Endometrial microvascular endothelial cells (primary cell): ENCODE data around the gene OR4S1. TPM values are rescaled to one million over a fixed set of nuclear protein-coding genes. Genes with fewer than 3 reads are reported as not detected.
"Not testable (repeated sequence)": the region's sequence is repeated elsewhere in the genome, so short reads cannot be mapped to it uniquely, and the experiment has no call there.

Experiments used
- in situ Hi-C: cut with HindIII; loops from 2 replicates; pipeline ENCODE4 v1.10.0; 2017; ENCODE audit warnings: low sequenced_read_pairs, low pct_unique_long_range_greater_than_20kb; ENCODE audit errors: inconsistent ontology term
- total RNA-seq: library from RNA; depleted of rRNA; stranded (reverse); fragments of >200 nt; gene quantifications from one replicate; pipeline ENCODE4 v1.2.3, GENCODE V29; 2015; ENCODE audit errors: inconsistent ontology term

OR4S1 gene, protein sequence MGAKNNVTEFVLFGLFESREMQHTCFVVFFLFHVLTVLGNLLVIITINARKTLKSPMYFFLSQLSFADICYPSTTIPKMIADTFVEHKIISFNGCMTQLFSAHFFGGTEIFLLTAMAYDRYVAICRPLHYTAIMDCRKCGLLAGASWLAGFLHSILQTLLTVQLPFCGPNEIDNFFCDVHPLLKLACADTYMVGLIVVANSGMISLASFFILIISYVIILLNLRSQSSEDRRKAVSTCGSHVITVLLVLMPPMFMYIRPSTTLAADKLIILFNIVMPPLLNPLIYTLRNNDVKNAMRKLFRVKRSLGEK
- total RNA-seq, result not detected

DNA sequence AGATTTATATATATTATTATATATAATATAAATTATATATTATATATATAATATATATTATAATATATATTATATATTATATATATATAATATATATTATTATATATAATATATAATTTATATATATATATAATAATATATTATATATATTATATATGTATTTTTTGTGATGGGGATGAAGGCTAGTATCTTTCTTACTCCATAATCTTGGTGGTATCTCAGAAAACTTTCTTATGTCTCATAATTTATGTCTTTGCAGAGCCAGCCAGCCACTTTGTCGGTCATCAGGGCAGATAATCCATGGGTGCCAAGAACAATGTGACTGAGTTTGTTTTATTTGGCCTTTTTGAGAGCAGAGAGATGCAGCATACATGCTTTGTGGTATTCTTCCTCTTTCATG lies at the start of gene OR4S1:
Gene OR4S1 (plus strand): TSS at position 301 of the 400 bp plus-strand sequence. CDS start 0 bp downstream, at position 301.
- in situ Hi-C loops, result no loop called here

DNA sequence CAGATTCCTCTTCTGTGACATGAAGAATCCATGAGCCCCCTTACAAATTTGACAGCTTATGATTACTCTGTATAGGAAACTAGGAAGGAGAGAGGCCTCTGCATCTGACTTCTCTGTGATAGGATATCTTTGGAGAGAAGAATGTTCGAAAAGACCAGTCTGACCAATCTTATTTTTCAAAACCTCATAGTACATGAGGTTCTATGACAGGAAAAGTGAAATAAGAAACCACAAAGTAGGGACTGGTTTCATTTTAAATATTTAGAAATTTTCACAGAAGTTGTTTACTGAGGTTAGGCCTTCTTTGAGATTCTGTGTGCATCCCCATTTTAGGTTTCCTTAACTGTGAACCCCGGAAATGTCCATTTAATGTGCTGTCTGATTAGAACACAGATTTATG lies 44.4 kb upstream of the OR4S1 start:
- in situ Hi-C loops, result no loop called here

DNA sequence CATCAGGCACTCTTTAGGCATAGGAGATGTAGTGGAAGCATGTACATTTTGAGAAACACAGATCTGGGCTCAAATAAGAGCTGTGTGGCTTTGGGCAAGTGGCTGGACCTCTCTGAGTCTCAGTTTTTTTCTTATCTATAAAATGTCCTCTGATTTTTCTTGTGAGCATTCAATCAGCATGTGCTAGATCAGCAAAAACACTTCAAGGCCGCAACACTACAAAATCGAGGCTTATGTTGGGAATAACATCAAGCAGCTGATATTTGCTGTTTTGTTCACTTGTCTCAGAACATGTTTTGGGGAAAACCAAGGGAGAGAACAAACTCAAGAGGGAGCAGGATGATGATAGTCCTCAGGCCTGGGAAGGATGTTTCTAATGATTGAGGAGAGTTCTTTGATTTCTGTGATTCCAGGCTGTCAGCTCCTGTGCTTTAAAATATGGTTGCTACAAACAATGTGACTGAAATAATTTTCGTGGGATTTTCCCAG lies 42.6 kb upstream of the OR4S1 start, which contains the start of gene OR4X1:
Gene OR4X1 (plus strand): TSS at position 439 of the 489 bp plus-strand sequence. CDS start 0 bp downstream, at position 439.
- in situ Hi-C loops, result no loop called here

DNA sequence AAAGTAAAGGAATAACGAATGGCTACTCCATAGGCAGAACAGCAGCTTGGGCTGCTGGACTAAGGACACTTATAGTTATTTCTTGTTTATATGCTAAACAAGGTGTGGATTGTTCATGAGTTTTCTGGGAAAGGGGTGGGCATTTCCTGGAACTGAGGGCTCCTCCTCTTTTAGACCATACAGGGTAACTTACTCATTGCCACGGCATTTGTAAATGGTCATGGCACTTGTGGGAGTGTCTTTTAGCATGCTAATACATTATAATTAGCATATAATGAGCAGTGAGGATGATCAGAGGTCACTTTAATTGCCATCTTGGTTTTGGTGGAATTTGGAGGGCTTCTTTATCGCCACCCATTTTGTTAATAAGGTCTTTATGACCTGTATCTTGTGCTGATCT lies 35.4 kb upstream of the OR4S1 start:
- in situ Hi-C loops, result no loop called here

DNA sequence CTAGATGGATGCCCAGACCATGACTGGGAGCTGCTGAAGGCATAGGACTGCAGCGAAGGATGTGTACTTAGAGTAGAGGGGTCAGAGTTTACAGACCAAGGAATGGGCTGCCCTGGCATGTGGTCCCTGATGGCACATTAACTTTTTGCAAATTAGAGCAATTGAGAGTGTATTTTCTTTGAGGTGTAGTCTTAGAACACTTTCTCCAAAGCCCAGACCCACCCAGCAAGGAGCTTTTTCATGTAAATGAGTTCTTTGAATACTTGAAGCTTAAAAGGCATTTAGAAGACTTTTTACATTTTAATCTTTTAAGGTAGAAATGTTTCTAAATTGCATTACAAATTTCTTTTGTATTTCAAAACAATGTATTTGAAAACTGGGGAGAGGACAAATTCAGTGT lies 33.4 kb upstream of the OR4S1 start:
- in situ Hi-C loops, result no loop called here

DNA sequence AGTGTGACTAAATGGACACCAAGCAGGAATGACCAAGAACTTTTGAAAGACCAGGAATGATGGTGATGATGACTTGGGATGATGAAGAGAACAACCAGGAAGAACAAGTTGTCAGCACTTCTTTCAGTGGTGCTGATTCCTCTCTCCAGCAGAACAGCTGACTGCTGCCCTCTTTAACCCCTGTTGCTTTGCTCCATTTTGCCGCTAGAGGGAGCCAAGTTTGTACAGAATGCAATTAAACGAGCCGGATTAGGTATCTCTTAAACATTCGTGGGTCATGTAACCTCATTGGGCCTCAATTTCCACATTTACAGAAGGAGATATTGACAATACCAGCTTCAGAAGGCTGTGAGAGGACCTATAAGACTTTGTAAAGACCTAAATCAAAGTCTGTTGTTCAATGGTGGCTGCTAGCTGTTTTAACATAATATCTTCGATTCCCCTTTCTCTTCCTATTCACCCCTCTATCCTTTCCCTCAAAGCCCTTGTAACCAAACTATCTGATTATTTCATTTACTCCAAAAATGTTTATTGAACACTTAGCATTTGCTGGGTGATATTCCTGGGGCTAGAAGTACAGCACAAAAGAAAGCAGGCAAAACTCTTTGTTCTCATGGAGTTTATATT lies 1.9 kb downstream of the OR4S1 start:
- in situ Hi-C loops, result no loop called here

DNA sequence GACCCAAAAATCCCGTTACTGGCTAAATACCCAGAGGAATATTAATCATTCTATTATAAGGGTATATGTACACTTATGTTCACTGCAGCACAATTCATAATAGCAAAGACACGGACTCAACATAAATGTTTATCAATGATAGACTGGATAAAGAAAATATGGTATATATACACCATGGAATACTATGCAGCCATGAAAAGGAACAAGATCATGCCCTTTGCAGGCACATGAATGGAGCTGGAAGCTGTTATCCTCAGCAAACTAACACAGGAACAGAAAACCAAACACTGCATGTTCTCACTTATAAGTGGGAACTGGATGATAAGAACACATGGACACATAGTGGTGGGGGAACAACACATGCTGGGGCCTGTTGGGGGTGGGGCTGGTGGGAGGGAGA lies 7.6 kb downstream of the OR4S1 start:
- in situ Hi-C loops, result not testable (repeated sequence)

DNA sequence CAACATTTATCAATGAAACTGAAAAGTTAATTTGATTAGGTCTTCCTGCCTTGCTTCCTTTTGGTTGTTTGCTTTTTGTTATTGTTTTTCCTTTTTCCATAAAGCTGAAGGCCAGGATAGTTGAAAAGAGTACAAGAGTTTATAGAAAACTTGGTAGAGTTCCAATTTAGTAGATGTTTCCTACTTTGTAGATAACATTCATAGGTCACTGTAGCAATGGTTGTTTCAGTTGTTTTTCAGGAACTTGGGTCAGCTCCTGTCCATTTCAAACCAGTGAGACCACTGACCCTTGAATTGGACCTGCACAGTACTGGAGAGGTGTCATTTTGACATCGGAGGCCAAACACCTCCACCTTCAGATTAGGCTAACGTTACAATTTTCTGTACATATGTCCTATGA lies 13.8 kb downstream of the OR4S1 start:
- in situ Hi-C loops, result not testable (repeated sequence)

DNA sequence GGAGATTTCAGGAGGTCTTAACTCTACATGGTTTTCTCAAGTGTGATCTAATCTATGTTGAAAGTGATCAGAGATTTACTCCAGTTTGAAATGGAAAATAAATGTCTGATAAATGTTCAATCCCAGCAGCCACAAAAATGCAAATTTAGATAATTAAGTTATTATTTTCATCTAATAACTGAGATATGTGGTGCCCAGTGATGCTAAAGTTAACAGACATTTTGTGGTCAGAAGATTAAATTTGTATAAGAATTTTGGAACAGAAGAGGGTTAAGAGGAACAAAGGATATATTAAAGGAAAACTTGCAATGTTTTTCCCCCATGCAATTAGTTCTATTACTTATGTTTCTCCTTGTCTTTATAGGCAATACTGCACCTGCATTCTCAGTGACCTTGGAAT lies 18.6 kb downstream of the OR4S1 start, which contains the start of gene OR4C3:
Gene OR4C3 (plus strand): TSS at position 301 of the 400 bp plus-strand sequence. CDS start 102 bp downstream, outside the sequence.
- in situ Hi-C loops, result not testable (repeated sequence)

DNA sequence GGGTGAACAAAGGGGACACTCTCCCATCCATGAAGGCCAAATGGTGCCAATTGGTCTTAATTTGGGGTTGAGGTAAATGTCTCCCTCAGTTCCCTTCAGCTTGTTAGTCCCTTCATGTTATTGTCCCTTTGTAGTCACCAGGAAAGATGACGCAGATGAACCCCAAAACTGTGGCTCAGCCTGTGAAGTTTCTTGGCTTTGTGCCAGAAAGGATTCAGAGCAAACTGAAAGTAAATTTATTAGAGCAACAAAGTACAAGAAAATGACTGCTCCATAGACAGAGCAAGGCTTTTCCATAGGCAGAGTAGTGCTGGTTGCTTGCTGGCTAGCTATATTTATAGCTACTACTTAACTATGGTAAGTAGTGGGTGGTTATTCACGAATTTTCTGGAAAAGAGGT lies 35.4 kb downstream of the OR4S1 start:
- in situ Hi-C loops, result no loop called here

DNA sequence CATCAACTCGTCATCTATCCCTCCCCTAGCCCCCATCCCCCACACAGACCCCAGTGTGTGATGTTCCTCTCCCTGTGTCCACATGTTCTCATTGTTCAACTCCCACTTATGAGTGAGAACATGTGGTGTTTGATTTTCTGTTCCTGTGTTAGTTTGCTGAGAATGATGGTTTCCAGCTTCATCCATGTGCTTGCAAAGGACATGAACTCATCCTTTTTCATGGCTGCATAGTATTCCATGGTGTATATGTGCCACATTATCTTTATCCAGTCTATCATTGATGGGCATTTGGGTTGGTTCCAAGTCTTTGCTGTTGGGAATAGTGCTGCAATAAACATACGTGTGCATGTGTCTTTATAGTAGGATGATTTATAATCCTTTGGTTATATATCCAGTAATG lies 36.5 kb downstream of the OR4S1 start:
- in situ Hi-C loops, result not testable (repeated sequence)

DNA sequence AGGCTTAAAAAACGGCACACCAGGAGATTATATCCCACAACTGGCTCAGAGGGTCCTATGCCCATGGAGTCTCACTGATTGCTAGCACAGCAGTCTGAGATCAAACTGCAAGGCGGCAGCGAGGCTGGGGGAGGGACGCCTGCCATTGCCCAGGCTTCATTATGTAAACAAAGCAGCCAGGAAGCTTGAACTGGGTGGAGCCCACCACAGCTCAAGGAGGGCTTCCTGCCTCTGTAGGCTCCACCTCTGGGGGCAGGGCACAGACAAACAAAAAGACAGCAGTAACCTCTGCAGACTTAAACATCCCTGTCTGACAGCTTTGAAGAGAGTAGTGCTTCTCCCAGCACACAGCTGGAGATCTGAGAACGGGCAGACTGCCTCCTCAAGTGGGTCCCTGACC lies 40.3 kb downstream of the OR4S1 start:
- in situ Hi-C loops, result not testable (repeated sequence)

DNA sequence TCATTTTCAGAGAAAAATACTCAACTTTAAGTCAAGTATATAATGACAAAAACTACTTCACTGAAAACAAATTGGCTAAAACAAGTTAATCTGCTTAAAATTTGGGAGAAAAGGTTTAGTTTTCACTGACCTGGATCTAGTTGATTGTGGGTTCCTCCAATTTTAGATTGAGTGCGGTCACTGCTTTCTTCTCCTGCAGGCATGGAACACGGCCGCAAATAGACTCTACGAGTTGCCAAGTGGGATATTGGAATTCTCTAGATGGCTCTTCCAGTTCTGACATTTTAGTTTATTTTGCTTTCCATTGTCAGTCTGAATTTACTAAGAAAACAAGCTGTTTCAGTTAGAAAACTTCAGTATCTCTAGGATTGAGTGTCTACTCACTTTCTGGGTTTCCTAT lies 48.0 kb downstream of the OR4S1 start:
- in situ Hi-C loops, result no loop called here

DNA sequence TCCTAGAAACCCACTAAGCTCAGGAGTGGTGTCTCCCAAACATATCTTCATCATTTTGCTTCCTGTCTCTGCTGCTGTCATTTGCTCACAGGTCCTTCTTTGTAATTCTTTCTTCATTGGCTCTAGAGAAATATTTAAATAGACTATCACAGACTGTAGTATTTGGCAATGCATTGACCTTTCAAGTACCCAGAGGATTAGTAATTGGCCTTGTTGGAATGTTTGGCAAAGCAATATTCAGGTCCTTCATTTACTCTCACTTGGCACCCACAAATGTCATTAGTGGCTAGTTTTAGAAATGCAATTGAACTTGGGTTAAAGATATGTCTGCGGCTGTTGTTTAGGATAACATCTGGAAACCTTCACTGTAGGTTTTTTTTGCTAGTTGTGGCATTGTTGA lies 48.7 kb downstream of the OR4S1 start:
- in situ Hi-C loops, result no loop called here

Other genes starting within 250 kb of the OR4S1 start
- not detected for gene OR4B1, start 89.4 kb upstream of the OR4S1 start, total RNA-seq
- not detected for gene OR4X2, start 61.1 kb upstream of the OR4S1 start, total RNA-seq
- gene OR4X1, start 42.4 kb upstream of the OR4S1 start, total RNA-seq, result not detected
- gene OR4C3, start 18.7 kb downstream of the OR4S1 start, total RNA-seq, result not detected
- gene OR4C5, start 60.2 kb downstream of the OR4S1 start, total RNA-seq, result not detected
- not detected for gene OR4A47, start 182.6 kb downstream of the OR4S1 start, total RNA-seq